Cardiac atrium fibroblast (primary cell): Measurements from ENCODE around the gene MBNL3. TPM values are rescaled to one million over a fixed set of nuclear protein-coding genes. Genes with fewer than 3 reads are reported as not detected.

Experiments
- total RNA-seq: library from RNA; depleted of rRNA; stranded (reverse); fragments of >200 nt; gene quantifications from 2 replicates; pipeline ENCODE4 v1.2.3, GENCODE V29; 2015

MBNL3 gene, protein sequence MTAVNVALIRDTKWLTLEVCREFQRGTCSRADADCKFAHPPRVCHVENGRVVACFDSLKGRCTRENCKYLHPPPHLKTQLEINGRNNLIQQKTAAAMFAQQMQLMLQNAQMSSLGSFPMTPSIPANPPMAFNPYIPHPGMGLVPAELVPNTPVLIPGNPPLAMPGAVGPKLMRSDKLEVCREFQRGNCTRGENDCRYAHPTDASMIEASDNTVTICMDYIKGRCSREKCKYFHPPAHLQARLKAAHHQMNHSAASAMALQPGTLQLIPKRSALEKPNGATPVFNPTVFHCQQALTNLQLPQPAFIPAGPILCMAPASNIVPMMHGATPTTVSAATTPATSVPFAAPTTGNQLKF
- total RNA-seq: 5.2 and 7.0 TPM in 2 replicates

DNA sequence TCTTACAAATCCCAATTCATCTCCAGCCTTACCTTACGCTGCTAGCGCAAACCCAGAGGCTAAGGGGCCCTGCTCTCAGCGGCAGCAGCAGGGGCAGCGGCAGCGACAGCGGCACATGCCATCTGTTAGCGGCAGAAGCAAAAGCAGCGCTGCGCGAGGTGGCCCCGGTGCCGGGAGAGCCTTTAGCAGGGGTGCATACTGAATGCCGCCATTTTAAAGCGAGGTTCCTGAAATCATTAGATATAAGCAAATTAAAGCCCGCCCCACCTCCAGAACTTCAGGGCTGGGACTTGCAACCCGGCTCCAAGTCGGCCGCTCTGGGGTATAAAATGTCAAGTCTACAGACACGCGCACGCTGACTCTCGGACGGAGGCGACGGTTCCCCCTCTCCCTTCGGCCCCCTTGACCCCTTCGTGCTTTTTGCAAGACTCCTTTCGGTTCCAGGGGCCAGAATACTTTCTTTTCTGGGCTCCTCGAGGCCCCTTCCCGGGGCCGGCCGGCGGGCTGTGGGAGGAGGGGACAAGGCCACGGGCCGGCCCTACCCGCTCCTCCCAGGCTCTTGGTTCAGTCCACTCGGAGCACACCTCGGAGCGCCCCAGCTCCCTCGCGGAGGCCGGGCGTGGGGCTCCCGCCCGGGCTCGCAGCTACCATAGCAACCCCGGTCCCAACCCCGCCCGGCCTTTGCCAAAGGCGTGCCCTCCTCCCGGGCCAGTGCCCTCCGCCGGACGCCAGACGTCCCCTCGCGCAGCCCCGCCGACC is at the start of gene MBNL3:
Gene MBNL3 (minus strand): TSS at position 220 of the 759 bp plus-strand sequence. CDS start 49,427 bp downstream, outside the sequence.

